SK-N-MC (cell line): Measurements from ENCODE around the gene ATP1B1.

Experiments used
- DNase-seq: peaks from one replicate; pipeline ENCODE4 v3.0.0-alpha.2; 2011; ENCODE audit warnings: low read depth, low spot score
- H3K27ac ChIP-seq: fragments of 200-600 bp; sonication (generic); 2 replicates; pipeline ENCODE4 v1.5.1; 2016; ENCODE audit warnings: mixed run types
- H3K36me3 ChIP-seq: fragments of 200-600 bp; sonication (generic); 2 replicates; pipeline ENCODE4 v1.6.1; 2017; ENCODE audit warnings: antibody characterized with exemption, low read length, mixed read lengths; ENCODE audit not compliant: insufficient read depth
- H3K4me3 ChIP-seq: fragments of 200-600 bp; sonication (generic); 2 replicates; pipeline ENCODE4 v1.5.1; 2016
- H3K9ac ChIP-seq: fragments of 200-600 bp; sonication (generic); 2 replicates; pipeline ENCODE4 v1.8.0; 2017; ENCODE audit warnings: mixed run types, mixed read lengths; ENCODE audit not compliant: insufficient read length
- H3K9me3 ChIP-seq: fragments of 200-600 bp; sonication (generic); 2 replicates; pipeline ENCODE4 v1.6.1; 2017; ENCODE audit warnings: low read depth, mild to moderate bottlenecking, antibody characterized with exemption, low read length, moderate library complexity, mixed read lengths
- EZH2 ChIP-seq: fragments of 200-600 bp; sonication (generic); IDR thresholded peaks from one replicate; pipeline ENCODE4 v1.6.1; 2017; ENCODE audit warnings: antibody characterized with exemption
- FOXP2 ChIP-seq: optimal IDR thresholded peaks from 2 replicates; pipeline ENCODE3; 2011; ENCODE audit warnings: mild to moderate bottlenecking, moderate library complexity; ENCODE audit not compliant: insufficient read depth; ENCODE audit errors: extremely low read length, control extremely low read depth
- POLR2AphosphoS5 ChIP-seq: IDR thresholded peaks from 2 replicates; pipeline ENCODE4 v1.6.1; 2012; ENCODE audit warnings: mild to moderate bottlenecking, low read depth, low read length, borderline replicate concordance

ATP1B1 gene

DNA sequence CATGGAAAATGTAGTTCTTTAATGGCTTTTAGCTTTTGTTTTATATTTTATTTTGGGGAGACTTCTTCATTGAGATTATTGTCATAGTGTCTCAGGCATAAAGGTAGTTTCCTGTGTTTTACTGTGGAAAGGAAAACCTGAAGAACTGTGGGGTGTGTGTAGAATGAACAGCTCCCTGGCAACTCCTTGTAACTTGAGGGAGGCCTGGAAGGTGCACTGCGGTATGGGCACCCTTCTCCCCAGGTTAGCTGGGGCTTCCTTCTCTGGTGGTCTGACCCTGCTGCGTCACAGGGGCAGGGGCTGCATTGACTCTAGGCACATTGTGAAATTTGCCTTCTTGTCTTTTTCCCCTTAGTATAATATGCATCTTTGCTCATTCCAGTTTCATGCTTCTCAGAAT, 1.7 kb downstream of the ATP1B1 start:
- DNase-seq = no peak
- Histone ChIP-seq H3K36me3 (no peaks in the 10 kb centered on the region), H3K9me3 (no peaks in the 10 kb centered on the region), H3K9ac (no peak overlapping the region), H3K27ac (no peak overlapping the region), H3K4me3 (no peak overlapping the region)
- TF ChIP-seq EZH2 (no peak), POLR2AphosphoS5 (no peak), FOXP2 (no peak)

DNA sequence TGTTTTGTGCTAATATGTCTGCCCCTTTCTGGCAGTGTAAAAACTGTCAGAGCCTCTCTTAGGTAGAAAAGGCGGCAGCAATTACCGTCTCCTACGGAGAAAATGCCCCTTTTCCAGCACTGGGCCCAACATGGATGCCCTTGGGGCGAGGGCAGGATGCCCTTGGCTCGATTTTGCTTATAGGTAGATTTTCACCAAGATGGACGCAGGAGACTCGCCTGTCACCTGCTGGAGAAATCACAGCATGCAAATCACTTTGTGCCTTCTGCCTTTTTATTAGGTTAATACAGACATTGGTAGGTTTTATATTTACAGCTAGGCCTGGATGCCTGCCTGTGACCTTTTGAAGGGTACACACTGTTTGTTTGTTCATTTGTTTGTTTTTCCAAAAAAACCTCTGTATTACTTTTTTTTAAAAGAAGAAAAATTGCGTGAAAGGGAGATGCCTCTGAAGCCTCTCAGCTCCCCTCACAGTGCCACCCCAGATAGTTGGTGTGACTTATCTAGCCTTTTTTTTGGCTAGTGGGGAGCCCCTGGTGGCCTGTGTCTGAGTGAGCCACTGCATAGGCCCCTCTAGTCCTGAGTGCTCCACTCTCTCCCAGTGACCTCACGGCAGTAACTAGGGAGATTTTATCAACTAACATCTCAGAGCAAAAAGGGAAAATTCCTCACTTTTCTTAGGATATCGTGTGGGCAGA, 2.5 kb downstream of the ATP1B1 start:
- Histone ChIP-seq H3K27ac (no peak overlapping the region), H3K36me3 (no peaks in the 10 kb centered on the region), H3K9me3 (no peaks in the 10 kb centered on the region), H3K4me3 (no peak overlapping the region), H3K9ac (no peak overlapping the region)
- TF ChIP-seq FOXP2 (no peak), EZH2 (no peak), POLR2AphosphoS5 (no peak)
- no peak for DNase-seq

DNA sequence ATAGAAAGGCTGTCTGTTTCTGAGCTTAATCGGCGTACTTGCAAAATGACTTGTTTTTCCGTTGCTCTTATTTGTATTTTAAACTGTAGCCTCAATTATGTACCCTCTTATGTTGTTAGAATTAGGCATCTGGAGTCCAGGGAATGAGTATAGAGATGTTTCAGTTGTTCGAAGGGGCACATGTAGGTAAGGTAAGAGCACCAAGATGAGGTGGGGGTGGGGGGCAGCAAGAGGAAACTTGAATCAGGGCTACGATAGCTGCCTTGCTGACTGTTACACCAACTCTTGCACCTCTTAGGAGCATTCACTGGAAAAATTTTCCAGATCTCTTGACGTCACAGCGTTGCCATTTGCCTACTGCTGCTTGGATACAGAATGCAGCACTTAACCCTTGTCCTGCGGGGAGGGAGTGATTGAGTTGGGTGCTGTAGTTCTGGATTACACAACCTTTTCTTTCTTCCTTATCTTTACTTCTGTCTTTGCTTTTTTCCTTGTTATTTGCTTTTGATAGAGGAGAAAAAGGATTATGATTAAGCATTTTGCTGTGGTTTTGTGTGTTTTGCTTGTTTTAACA, 3.2 kb downstream of the ATP1B1 start:
- H3K4me3 ChIP-seq = no peak overlapping the region
- no peak overlapping the region for H3K27ac ChIP-seq
- no peak overlapping the region for H3K9ac ChIP-seq
- no peaks in the 10 kb centered on the region for H3K36me3 ChIP-seq
- no peak for DNase-seq
- H3K9me3 ChIP-seq = no peaks in the 10 kb centered on the region
- no peak for TF ChIP-seq EZH2
- no peak for TF ChIP-seq POLR2AphosphoS5
- no peak for TF ChIP-seq FOXP2

DNA sequence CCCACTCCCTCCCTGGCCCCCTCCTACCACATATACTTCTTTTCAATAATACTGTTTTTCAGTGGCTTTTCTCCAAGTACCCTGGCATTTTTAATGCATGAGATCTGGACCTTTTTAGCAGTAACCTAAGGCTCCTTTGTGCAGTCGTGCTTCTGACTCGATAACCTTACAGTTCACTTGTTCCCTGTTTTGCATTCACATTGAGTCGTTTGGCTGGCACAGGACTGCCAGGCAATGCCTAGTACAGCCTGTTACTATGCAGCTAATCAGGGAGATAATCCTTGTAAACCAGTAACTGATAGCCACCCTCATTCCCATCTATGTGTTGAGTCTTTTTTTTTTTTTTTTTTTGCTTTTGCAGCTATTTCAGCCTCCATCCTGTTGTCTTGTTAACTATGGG, 3.7 kb downstream of the ATP1B1 start:
- Histone ChIP-seq H3K9ac (no peak overlapping the region), H3K4me3 (no peak overlapping the region), H3K36me3 (no peaks in the 10 kb centered on the region)

DNA sequence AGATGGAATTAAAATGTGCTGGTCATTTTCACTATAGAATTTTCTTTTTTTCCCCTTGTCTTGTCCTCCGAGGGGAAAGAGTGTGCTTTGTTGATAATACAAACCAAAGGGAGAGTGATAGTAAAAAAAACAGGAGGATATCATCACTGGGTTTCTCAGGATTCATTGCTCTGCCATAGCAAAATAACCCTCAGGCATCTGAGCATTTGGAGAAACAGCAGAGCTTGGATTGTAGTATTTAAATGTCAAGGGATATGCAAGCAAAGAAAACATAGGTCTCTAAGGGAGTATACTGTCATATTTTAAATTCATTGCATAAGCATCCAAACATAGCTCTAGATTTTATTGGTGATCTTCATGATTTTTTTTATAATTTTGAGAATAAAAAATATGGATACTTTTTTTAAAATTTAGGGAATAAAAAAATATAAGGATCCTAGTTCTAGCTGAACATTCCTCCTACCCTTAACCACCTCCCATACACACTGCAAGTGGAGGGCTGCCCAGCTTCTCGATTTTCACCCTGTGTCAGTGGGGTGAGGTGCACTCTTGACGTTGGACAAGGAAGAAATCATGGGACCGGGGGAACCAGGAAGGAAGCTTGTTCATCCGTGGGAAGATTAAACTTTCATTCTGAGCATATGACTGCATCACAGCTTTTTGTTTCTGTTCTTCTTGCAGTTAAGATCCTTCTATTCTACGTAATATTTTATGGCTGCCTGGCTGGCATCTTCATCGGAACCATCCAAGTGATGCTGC, 4.4 kb downstream of the ATP1B1 start:
- H3K9ac ChIP-seq = no peak overlapping the region
- H3K36me3 ChIP-seq = no peaks in the 10 kb centered on the region
- H3K9me3 ChIP-seq = no peaks in the 10 kb centered on the region
- DNase-seq = no peak
- no peak overlapping the region for H3K27ac ChIP-seq
- TF ChIP-seq FOXP2 (no peak), POLR2AphosphoS5 (no peak)
- no peak overlapping the region for H3K4me3 ChIP-seq

More for the DNA sequence above, 3.7 kb downstream of the ATP1B1 start:
- no peaks in the 10 kb centered on the region for H3K9me3 ChIP-seq
- DNase-seq = no peak
- no peak overlapping the region for H3K27ac ChIP-seq
- no peak for TF ChIP-seq FOXP2
- TF ChIP-seq POLR2AphosphoS5 = no peak
- no peak for TF ChIP-seq EZH2

DNA sequence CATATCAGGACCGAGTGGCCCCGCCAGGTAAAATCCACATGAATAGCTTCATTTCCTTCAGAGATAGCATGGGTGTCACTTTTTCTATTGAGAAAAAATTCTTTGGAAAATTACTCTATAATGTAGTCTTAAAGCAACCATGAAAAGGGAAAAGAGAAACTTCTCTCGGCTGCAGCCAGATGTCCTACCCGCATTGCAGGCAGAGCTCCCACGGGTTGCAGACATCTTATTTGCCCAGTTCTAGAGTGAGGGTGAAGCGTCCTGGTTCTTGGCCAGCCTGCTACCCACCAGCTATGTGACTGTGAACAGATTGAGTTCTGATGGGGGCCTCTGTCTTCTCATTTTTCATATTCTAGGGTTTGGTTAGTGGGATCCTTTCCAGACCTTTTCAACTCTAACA, 5.0 kb downstream of the ATP1B1 start:
- Histone ChIP-seq H3K9ac (no peak overlapping the region), H3K36me3 (no peaks in the 10 kb centered on the region), H3K4me3 (no peak overlapping the region), H3K27ac (no peak overlapping the region), H3K9me3 (no peaks in the 10 kb centered on the region)
- no peak for DNase-seq
- TF ChIP-seq FOXP2 (no peak), EZH2 (no peak), POLR2AphosphoS5 (no peak)

DNA sequence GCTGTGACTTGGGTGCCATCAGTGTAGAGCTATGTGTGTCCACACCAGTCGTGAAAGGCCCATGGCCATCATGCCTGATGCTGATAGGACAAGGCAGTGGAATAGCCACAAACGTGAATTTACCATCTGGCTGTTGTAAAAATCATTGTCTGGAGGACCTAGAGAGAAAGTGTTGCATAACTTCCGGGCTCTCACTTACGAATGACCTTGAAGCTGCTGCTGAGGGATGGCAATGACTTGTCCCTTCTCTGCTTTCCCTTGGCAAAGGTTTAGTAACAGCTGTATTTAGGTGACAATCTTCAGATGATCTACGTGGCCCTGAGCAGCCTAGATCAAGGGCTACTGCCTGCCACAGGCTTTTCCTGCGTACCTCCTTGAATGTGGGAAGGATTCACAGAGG, 5.8 kb downstream of the ATP1B1 start:
- H3K9ac ChIP-seq = no peak overlapping the region
- no peak overlapping the region for H3K27ac ChIP-seq
- no peak for DNase-seq
- H3K9me3 ChIP-seq = no peaks in the 10 kb centered on the region
- H3K4me3 ChIP-seq = no peak overlapping the region
- H3K36me3 ChIP-seq = no peaks in the 10 kb centered on the region
- no peak for TF ChIP-seq EZH2
- TF ChIP-seq POLR2AphosphoS5 = no peak
- no peak for TF ChIP-seq FOXP2

DNA sequence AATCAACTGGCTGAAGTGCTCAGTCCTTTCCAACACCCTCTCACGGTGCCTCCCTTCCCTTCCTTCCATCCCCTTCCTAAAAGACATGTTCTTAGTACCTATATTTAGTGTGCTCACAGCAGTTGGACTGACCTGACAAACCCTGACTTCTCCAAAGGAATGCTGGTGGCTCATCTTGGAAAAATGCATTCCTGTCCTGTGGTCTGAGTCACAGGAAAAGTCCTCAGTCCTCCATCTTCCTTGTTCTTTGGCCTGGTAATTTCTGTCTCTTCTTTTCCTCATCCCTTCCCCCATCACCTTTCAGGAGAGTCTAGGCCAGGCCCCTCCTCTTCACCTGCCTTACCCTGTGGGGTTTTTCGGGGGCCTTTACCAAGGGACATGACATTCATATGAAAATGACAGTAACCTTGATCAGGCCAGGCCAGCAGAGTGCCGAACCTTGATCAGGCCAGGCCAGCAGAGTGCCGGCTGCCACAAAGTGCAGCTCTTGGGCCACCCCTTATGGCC, 7.2 kb downstream of the ATP1B1 start:
- no peak overlapping the region for H3K9ac ChIP-seq
- no peak for DNase-seq
- no peaks in the 10 kb centered on the region for H3K9me3 ChIP-seq
- H3K27ac ChIP-seq = no peak overlapping the region
- H3K4me3 ChIP-seq = no peak overlapping the region
- TF ChIP-seq EZH2 = no peak
- TF ChIP-seq FOXP2 = no peak
- no peak for TF ChIP-seq POLR2AphosphoS5
- no peaks in the 10 kb centered on the region for H3K36me3 ChIP-seq
